ENCODE data around the gene TOMM7. TPM values are rescaled to one million over a fixed set of nuclear protein-coding genes. Genes with fewer than 3 reads are reported as not detected.
A peak's percentile ranks its signal among the peaks of the same experiment; 100 is the strongest.

TOMM7 gene
- total and polyA plus RNA-seq, 9 of the 15 experiments (the other 6 are each of a cell fraction or from before 2014, with no cell fraction given): 283 to 1,717 (median 638) TPM

- peak in 1 of 2 experiments; percentile 68; a peak in 1 of 4 replicates for TF ChIP-seq SIN3A (IDR thresholded peaks at IDR 0.05; ENCODE audit: borderline replicate concordance in 2 of 2, control insufficient read depth in 1 of 2, low read depth in 2 of 2, low read length in 2 of 2)
- TF ChIP-seq LCOR (CRISPR knock-in tag; IDR thresholded peaks at IDR 0.05): peak; percentile 91
- TF ChIP-seq ZNF41 (CRISPR knock-in tag; conservative IDR thresholded peaks at IDR 0.05): no peak
- TF ChIP-seq SMAD4 (CRISPR knock-in tag; conservative IDR thresholded peaks at IDR 0.05): peak; percentile 50
- peak; percentile 99 for TF ChIP-seq VEZF1 (CRISPR knock-in tag; IDR thresholded peaks at IDR 0.05)
- TF ChIP-seq EZH2 (IDR thresholded peaks at IDR 0.05; ENCODE audit: borderline replicate concordance, low read depth, low read length): no peak
- TF ChIP-seq ELK3 (CRISPR knock-in tag; IDR thresholded peaks at IDR 0.05): no peak
- no peak for TF ChIP-seq ZNF444 (CRISPR knock-in tag; IDR thresholded peaks at IDR 0.05)
- no peak for TF ChIP-seq STAT6 (CRISPR knock-in tag; IDR thresholded peaks at IDR 0.05)
- no peak for TF ChIP-seq CBX8 (IDR thresholded peaks at IDR 0.05; ENCODE audit: borderline replicate concordance, extremely low read depth, low read depth, low read length, poor library complexity, severe bottlenecking)
- peak; percentile 46 for TF ChIP-seq GABPA (tag; conservative IDR thresholded peaks at IDR 0.05; ENCODE audit: low read depth)
- TF ChIP-seq HNRNPK (IDR thresholded peaks at IDR 0.05; ENCODE audit: low read depth, low read length, poor library complexity, severe bottlenecking): no peak
- no peak for TF ChIP-seq ILF3 (IDR thresholded peaks at IDR 0.05; ENCODE audit: borderline replicate concordance)
- TF ChIP-seq JUNB (CRISPR knock-in tag; conservative IDR thresholded peaks at IDR 0.05): no peak
- TF ChIP-seq TCF7 (IDR thresholded peaks at IDR 0.05; ENCODE audit: borderline replicate concordance): no peak
- TF ChIP-seq PYGO2 (tag; IDR thresholded peaks at IDR 0.05): no peak
- TF ChIP-seq NELFE (IDR thresholded peaks at IDR 0.05; ENCODE audit: insufficient read depth, insufficient read length): no peak
- TF ChIP-seq ZNF668 (CRISPR knock-in tag; IDR thresholded peaks at IDR 0.05): no peak
- TF ChIP-seq TEAD4 (IDR thresholded peaks at IDR 0.05; ENCODE audit: low read length): no peak
- no peak; the same call in 1 of the 2 replicates for TF ChIP-seq TEAD4 (CRISPR knock-in tag; IDR thresholded peaks at IDR 0.05; ENCODE audit: borderline replicate concordance)
- no peak for TF ChIP-seq SPI1 (IDR thresholded peaks at IDR 0.05; ENCODE audit: borderline replicate concordance, low read depth, low read length)
Observed at GRCh38 chr7:22854158-22855048, 31.8 kb upstream of the TOMM7 start (continued).

All from K562 (cell line).